Fibroblast of skin of abdomen (primary cell): ENCODE measurements around the gene CPSF4L.

Source experiments
- DNase-seq: peaks from one replicate; pipeline ENCODE4 v3.0.0-alpha.2; 2013

Gene CPSF4L

GRCh38 chr17:73200476-73200875 lies 61.2 kb downstream of the CPSF4L start:
- DNase-seq: no peak

GRCh38 chr17:73199751-73200317 lies 61.8 kb downstream of the CPSF4L start:
- DNase-seq: no peak

- no peak for DNase-seq
Observed at GRCh38 chr17:73198930-73199260, 62.8 kb downstream of the CPSF4L start.
